Gastroesophageal sphincter (tissue), 4 donors: ENCODE measurements around the gene PTPRG. TPM values are rescaled to one million over a fixed set of nuclear protein-coding genes. Genes with fewer than 3 reads are reported as not detected.

Experiments used
- ATAC-seq: fragments of 150-250 bp; one replicate; pipeline ENCODE4 v1.9.1; 2016; ENCODE audit warnings: mild to moderate bottlenecking, moderate library complexity
- H3K27ac ChIP-seq, 4 donors: fragments of 200-600 bp; sonication (generic) in 3 of 4; 1 replicate in 3 of 4; 2 replicates in 1 of 4; pipeline ENCODE4 v1.5.1; 2016 to 2019
- H3K27me3 ChIP-seq: fragments of 200-600 bp; sonication (generic); one replicate; pipeline ENCODE4 v1.5.1; 2019
- H3K36me3 ChIP-seq, 2 donors: fragments of 200-600 bp; sonication (generic); one replicate each; pipeline ENCODE4 v1.5.1; 2019; ENCODE audit warnings: control low read depth in 1 of 2
- H3K4me1 ChIP-seq, 3 donors: fragments of 200-600 bp; sonication (generic); 1 replicate in 2 of 3; 2 replicates in 1 of 3; pipeline ENCODE4 v1.5.1; 2016 to 2019; ENCODE audit warnings: control low read depth in 2 of 3
- H3K4me3 ChIP-seq, 2 donors: fragments of 200-600 bp; sonication (generic); one replicate each; pipeline ENCODE4 v1.5.1; 2019; ENCODE audit warnings: mild to moderate bottlenecking in 1 of 2, moderate library complexity in 1 of 2
- H3K9me3 ChIP-seq, 3 donors: fragments of 200-600 bp; sonication (generic); one replicate each; pipeline ENCODE4 v1.5.1; 2017 to 2019; ENCODE audit warnings: control low read depth in 2 of 3
- EP300 ChIP-seq: sonication (generic); formaldehyde crosslinking; IDR thresholded peaks from one replicate; pipeline ENCODE4 v1.6.1; 2017; ENCODE audit warnings: antibody characterized with exemption, mild to moderate bottlenecking
- POLR2A ChIP-seq, 2 donors: fragments of 450-650 bp; IDR thresholded peaks; one replicate each; pipeline ENCODE4 v1.6.1; 2017; ENCODE audit warnings: antibody characterized with exemption in 2 of 2, mild to moderate bottlenecking in 2 of 2, moderate library complexity in 1 of 2
- POLR2AphosphoS5 ChIP-seq: sonication (generic); formaldehyde crosslinking; IDR thresholded peaks from one replicate; pipeline ENCODE4 v1.6.1; 2017; ENCODE audit warnings: antibody characterized with exemption
- WGBS, 2 donors: methylation state at CpG; one replicate each; pipeline ENCODE4 v1.1.5; 2018; ENCODE audit warnings: low coverage in 1 of 2; 5-methylcytosine and 5-hydroxymethylcytosine counted together
- total RNA-seq, 4 donors: library from RNA; depleted of rRNA; stranded (reverse); fragments of >200 nt; gene quantifications; one replicate each; pipeline ENCODE4 v1.1.0, GENCODE V29; 2016
- TF ChIP-seq, protein P1 (sequence below), 4 experiments: fragments of 200-600 bp in 2 of 4; fragments of 450-650 bp in 2 of 4; sonication (generic) in 1 of 4; IDR thresholded peaks; one replicate each; pipeline ENCODE4 v1.5.1; 2017 to 2019; ENCODE audit warnings: antibody characterized with exemption in 4 of 4, mild to moderate bottlenecking in 2 of 4, moderate library complexity in 2 of 4

The PTPRG gene
- total RNA-seq, 4 donors from 2014 or later = 48.7 to 81.9 (median 52.8) TPM

DNA sequence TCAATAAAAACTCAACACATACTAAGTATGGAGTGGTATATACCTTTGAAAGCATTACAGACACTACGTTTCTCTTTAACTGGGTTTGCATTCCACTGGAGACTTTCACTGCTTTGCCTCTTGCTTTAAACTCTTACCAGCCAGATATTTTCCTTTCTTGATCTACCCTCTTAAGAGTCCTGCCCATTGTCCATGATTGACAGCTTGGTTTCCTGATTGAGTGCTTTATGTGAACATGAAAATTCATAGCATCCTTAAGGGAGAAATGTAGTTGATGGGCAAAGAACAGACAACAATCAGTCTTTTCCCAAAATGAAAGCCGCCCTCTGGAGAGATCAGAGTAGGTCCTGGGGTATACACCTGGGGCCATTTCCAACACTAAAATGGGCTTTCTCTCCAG, 78.6 kb downstream of the PTPRG start:
- H3K27ac ChIP-seq = no peak overlapping the region
- no peak for ATAC-seq
- H3K9me3 ChIP-seq = no peaks in the 10 kb centered on the region
- TF ChIP-seq EP300 (no peak), POLR2A (IDR thresholded peaks at IDR 0.05) (no peak), POLR2AphosphoS5 (no peak)
- TF ChIP-seq, protein P1, sequence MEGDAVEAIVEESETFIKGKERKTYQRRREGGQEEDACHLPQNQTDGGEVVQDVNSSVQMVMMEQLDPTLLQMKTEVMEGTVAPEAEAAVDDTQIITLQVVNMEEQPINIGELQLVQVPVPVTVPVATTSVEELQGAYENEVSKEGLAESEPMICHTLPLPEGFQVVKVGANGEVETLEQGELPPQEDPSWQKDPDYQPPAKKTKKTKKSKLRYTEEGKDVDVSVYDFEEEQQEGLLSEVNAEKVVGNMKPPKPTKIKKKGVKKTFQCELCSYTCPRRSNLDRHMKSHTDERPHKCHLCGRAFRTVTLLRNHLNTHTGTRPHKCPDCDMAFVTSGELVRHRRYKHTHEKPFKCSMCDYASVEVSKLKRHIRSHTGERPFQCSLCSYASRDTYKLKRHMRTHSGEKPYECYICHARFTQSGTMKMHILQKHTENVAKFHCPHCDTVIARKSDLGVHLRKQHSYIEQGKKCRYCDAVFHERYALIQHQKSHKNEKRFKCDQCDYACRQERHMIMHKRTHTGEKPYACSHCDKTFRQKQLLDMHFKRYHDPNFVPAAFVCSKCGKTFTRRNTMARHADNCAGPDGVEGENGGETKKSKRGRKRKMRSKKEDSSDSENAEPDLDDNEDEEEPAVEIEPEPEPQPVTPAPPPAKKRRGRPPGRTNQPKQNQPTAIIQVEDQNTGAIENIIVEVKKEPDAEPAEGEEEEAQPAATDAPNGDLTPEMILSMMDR (IDR thresholded peaks at IDR 0.05) = no peak
- H3K27me3 ChIP-seq = no peaks in the 10 kb centered on the region
- no peaks in the 10 kb centered on the region for H3K36me3 ChIP-seq
- H3K4me1 ChIP-seq = peaks cover 0 to 21% (median 0%) of the 10 kb centered on the region in 3 donors
- WGBS, 2 donors = 85 to 91% methylated on average over 2 of the region's 2 CpGs
- no peak overlapping the region for H3K4me3 ChIP-seq

DNA sequence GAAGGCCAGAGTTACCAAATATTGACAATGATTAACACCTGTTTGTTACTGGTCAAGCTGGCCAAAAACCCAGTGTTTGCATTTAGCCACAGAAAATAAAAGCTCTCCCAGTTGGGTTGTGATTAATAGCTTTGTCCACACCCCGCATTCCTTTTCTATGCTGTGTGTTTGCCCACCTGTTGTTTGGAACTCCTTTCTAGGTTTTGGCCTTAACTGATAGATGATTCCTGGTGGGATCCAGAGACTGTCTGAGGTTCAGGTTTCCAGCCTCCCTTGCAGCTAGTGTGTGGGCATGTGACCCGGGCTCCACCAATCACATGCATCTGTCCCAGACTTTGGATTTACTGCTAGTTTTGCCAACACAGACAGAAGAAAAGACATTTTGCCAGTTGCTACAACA, 83.8 kb downstream of the PTPRG start:
- no peak for ATAC-seq
- TF ChIP-seq, protein P1 (IDR thresholded peaks at IDR 0.05) = no peak
- H3K9me3 ChIP-seq = no peaks in the 10 kb centered on the region
- H3K4me3 ChIP-seq = no peak overlapping the region
- WGBS, 2 donors = 89% methylated on average over 1 of the region's 2 CpGs; no CpG with 5 or more reads in 1 of the 2 donors
- H3K27me3 ChIP-seq = no peaks in the 10 kb centered on the region
- H3K4me1 ChIP-seq = peaks cover 0 to 14% (median 3%) of the 10 kb centered on the region in 3 donors
- H3K27ac ChIP-seq = no peak overlapping the region
- H3K36me3 ChIP-seq = no peaks in the 10 kb centered on the region

DNA sequence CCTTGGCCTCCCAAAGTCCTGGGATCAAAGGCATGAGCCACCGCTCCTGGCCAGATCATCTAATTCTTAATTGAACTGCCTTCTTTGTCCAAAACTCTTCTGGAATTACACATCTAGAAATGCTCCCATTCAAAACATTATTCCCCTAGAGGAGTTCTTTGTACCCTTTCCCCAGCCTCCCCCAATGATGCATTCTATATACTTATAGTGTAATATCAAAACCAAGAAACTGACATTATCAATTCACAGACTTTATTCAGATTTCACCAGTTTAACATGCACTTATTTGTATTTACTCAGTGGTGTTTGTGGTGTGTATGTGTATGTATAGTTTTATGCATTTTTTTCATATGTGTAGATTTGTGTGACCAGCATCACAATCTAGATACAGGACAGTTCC, 85.0 kb downstream of the PTPRG start:
- Histone ChIP-seq H3K9me3 (no peaks in the 10 kb centered on the region), H3K27me3 (no peaks in the 10 kb centered on the region), H3K4me1 (peaks cover 0 to 19% (median 3%) of the 10 kb centered on the region in 3 donors), H3K4me3 (no peak overlapping the region), H3K36me3 (no peaks in the 10 kb centered on the region), H3K27ac (no peak overlapping the region)
- WGBS, 2 donors = 100% methylated on average over 1 of the region's 1 CpG; no CpG with 5 or more reads in 1 of the 2 donors
- no peak for TF ChIP-seq POLR2AphosphoS5
- no peak for TF ChIP-seq EP300
- TF ChIP-seq, protein P1 (IDR thresholded peaks at IDR 0.05) = no peak
- TF ChIP-seq POLR2A (IDR thresholded peaks at IDR 0.05) = no peak
- no peak for ATAC-seq

DNA sequence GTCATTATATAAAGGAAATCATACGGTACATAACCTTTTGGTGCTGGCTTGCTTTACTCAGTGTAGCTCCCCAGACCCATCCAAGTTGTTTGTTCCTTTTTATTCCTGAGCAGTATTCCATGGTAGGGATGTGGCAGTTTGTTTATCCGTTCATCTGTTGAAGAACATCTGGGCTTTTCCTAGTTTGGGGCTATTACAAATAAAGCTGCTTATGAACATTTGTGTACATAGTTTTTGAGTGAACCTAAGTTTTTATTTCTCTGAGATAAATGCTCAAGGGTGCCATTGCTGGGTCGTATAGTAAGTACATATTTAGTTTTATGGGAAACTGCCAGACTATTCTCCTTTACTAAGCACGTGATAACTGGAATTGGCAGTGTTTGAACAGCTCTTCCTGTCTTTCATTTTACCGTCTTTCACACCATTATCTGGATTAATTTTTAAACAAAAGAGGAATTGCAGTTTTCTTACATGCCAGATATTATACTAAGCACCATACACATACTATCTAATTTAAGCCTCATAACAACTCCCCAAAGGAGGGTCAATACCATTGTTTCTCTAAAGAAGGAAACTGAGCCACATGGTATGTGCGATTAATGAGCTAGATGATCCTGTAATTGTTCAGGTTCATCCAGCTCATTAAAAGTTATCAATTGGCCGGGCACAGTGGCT, 85.6 kb downstream of the PTPRG start:
- no peak overlapping the region for H3K4me3 ChIP-seq

More for the DNA sequence above, 85.6 kb downstream of the PTPRG start:
- Histone ChIP-seq H3K4me1 (peaks cover 0 to 19% (median 3%) of the 10 kb centered on the region in 3 donors), H3K36me3 (no peaks in the 10 kb centered on the region), H3K9me3 (no peaks in the 10 kb centered on the region), H3K27ac (no peak overlapping the region), H3K27me3 (no peaks in the 10 kb centered on the region)
- TF ChIP-seq EP300 (no peak), POLR2A (IDR thresholded peaks at IDR 0.05) (no peak), POLR2AphosphoS5 (no peak)
- TF ChIP-seq, protein P1 (IDR thresholded peaks at IDR 0.05) = no peak
- 52 to 63% methylated on average over 5 to 7 of the region's 7 CpGs for WGBS, 2 donors
- ATAC-seq = no peak
